ENCODE data around the gene EMILIN3.

The EMILIN3 gene

GRCh38 chr20:41363601-41364000, 3.0 kb downstream of the EMILIN3 start:
- no peak for ATAC-seq
- no peak for TF ChIP-seq PATZ1 (CRISPR knock-in tag; IDR thresholded peaks at IDR 0.05; ENCODE audit: borderline replicate concordance)
- TF ChIP-seq RARB (CRISPR knock-in tag; IDR thresholded peaks at IDR 0.05) = no peak
- TF ChIP-seq TCF4 (CRISPR knock-in tag; IDR thresholded peaks at IDR 0.05; ENCODE audit: borderline replicate concordance) = no peak
- no peak for TF ChIP-seq ESRRG (CRISPR knock-in tag; IDR thresholded peaks at IDR 0.05)
- TF ChIP-seq CSRNP3 (CRISPR knock-in tag; IDR thresholded peaks at IDR 0.05) = no peak
- no peak for TF ChIP-seq SNAI2 (CRISPR knock-in tag; IDR thresholded peaks at IDR 0.05)
- no peak for TF ChIP-seq BACH2 (CRISPR knock-in tag; IDR thresholded peaks at IDR 0.05; ENCODE audit: borderline replicate concordance)
- no peak for TF ChIP-seq ZNF70 (CRISPR knock-in tag; IDR thresholded peaks at IDR 0.05)
- no peak for TF ChIP-seq ZNF8 (CRISPR knock-in tag; IDR thresholded peaks at IDR 0.05)
- no peak for TF ChIP-seq OSR1 (CRISPR knock-in tag; IDR thresholded peaks at IDR 0.05)
- TF ChIP-seq, protein P1, sequence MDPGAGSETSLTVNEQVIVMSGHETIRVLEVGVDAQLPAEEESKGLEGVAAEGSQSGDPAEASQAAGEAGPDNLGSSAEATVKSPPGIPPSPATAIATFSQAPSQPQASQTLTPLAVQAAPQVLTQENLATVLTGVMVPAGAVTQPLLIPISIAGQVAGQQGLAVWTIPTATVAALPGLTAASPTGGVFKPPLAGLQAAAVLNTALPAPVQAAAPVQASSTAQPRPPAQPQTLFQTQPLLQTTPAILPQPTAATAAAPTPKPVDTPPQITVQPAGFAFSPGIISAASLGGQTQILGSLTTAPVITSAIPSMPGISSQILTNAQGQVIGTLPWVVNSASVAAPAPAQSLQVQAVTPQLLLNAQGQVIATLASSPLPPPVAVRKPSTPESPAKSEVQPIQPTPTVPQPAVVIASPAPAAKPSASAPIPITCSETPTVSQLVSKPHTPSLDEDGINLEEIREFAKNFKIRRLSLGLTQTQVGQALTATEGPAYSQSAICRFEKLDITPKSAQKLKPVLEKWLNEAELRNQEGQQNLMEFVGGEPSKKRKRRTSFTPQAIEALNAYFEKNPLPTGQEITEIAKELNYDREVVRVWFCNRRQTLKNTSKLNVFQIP (CRISPR knock-in tag; IDR thresholded peaks at IDR 0.05; ENCODE audit: borderline replicate concordance, low read depth) = no peak
- TF ChIP-seq PPARA (CRISPR knock-in tag; IDR thresholded peaks at IDR 0.05; ENCODE audit: borderline replicate concordance) = no peak
- TF ChIP-seq CREB5 (CRISPR knock-in tag; IDR thresholded peaks at IDR 0.05; ENCODE audit: low read depth) = no peak
- no peak for TF ChIP-seq ZFP3 (CRISPR knock-in tag; IDR thresholded peaks at IDR 0.05)
- TF ChIP-seq, protein P2, sequence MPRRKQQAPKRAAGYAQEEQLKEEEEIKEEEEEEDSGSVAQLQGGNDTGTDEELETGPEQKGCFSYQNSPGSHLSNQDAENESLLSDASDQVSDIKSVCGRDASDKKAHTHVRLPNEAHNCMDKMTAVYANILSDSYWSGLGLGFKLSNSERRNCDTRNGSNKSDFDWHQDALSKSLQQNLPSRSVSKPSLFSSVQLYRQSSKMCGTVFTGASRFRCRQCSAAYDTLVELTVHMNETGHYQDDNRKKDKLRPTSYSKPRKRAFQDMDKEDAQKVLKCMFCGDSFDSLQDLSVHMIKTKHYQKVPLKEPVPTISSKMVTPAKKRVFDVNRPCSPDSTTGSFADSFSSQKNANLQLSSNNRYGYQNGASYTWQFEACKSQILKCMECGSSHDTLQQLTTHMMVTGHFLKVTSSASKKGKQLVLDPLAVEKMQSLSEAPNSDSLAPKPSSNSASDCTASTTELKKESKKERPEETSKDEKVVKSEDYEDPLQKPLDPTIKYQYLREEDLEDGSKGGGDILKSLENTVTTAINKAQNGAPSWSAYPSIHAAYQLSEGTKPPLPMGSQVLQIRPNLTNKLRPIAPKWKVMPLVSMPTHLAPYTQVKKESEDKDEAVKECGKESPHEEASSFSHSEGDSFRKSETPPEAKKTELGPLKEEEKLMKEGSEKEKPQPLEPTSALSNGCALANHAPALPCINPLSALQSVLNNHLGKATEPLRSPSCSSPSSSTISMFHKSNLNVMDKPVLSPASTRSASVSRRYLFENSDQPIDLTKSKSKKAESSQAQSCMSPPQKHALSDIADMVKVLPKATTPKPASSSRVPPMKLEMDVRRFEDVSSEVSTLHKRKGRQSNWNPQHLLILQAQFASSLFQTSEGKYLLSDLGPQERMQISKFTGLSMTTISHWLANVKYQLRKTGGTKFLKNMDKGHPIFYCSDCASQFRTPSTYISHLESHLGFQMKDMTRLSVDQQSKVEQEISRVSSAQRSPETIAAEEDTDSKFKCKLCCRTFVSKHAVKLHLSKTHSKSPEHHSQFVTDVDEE (CRISPR knock-in tag; IDR thresholded peaks at IDR 0.05) = no peak
- no peak for TF ChIP-seq ISL1 (CRISPR knock-in tag; IDR thresholded peaks at IDR 0.05)
- TF ChIP-seq ARNTL (CRISPR knock-in tag; IDR thresholded peaks at IDR 0.05; ENCODE audit: borderline replicate concordance, low read depth) = no peak
- no peak for TF ChIP-seq ZNF565 (CRISPR knock-in tag; conservative IDR thresholded peaks at IDR 0.05; ENCODE audit: low read depth)

- no peak for TF ChIP-seq ZNF565 (CRISPR knock-in tag; conservative IDR thresholded peaks at IDR 0.05; ENCODE audit: low read depth)
- no peak for TF ChIP-seq BACH2 (CRISPR knock-in tag; IDR thresholded peaks at IDR 0.05; ENCODE audit: borderline replicate concordance)
- TF ChIP-seq OSR1 (CRISPR knock-in tag; IDR thresholded peaks at IDR 0.05) = no peak
- TF ChIP-seq TOX (CRISPR knock-in tag; IDR thresholded peaks at IDR 0.05; ENCODE audit: borderline replicate concordance) = no peak
- TF ChIP-seq ZFP3 (CRISPR knock-in tag; IDR thresholded peaks at IDR 0.05) = no peak
- TF ChIP-seq ESRRG (CRISPR knock-in tag; IDR thresholded peaks at IDR 0.05) = no peak
- TF ChIP-seq, protein P2 (CRISPR knock-in tag; IDR thresholded peaks at IDR 0.05) = no peak
- TF ChIP-seq ARNTL (CRISPR knock-in tag; IDR thresholded peaks at IDR 0.05; ENCODE audit: borderline replicate concordance, low read depth) = no peak
- TF ChIP-seq PPARA (CRISPR knock-in tag; IDR thresholded peaks at IDR 0.05; ENCODE audit: borderline replicate concordance) = no peak
- TF ChIP-seq, protein P1 (CRISPR knock-in tag; IDR thresholded peaks at IDR 0.05; ENCODE audit: borderline replicate concordance, low read depth) = no peak
- no peak for TF ChIP-seq CSRNP3 (CRISPR knock-in tag; IDR thresholded peaks at IDR 0.05)
- no peak for TF ChIP-seq TCF4 (CRISPR knock-in tag; IDR thresholded peaks at IDR 0.05; ENCODE audit: borderline replicate concordance)
- no peak for TF ChIP-seq CREB5 (CRISPR knock-in tag; IDR thresholded peaks at IDR 0.05; ENCODE audit: low read depth)
- no peak for ATAC-seq
Measured at GRCh38 chr20:41362748-41363140, 3.9 kb downstream of the EMILIN3 start.
